Adipocyte (in vitro differentiated cells): ENCODE data around the gene ROBO1.
A peak's percentile ranks its signal among the peaks of the same experiment; 100 is the strongest.
"Not testable (repeated sequence)": the region's sequence is repeated elsewhere in the genome, so short reads cannot be mapped to it uniquely, and the experiment has no call there.

Source experiments
- DNase-seq: peaks from one replicate; pipeline ENCODE4 v3.0.0-alpha.2; 2015; ENCODE audit warnings: low read depth
- H3K27me3 ChIP-seq: replicated peaks from 2 replicates; pipeline ENCODE4 v1.7.0; 2013; ENCODE audit warnings: mild to moderate bottlenecking, low read length, moderate library complexity; ENCODE audit not compliant: control insufficient read depth, insufficient read depth
- H3K36me3 ChIP-seq: 2 replicates; pipeline ENCODE4 v1.7.0; 2013; ENCODE audit warnings: low read length, mild to moderate bottlenecking, moderate library complexity; ENCODE audit not compliant: control insufficient read depth, insufficient read depth, severe bottlenecking
- H3K4me1 ChIP-seq: 2 replicates; pipeline ENCODE4 v1.7.0; 2013; ENCODE audit warnings: mild to moderate bottlenecking, low read length, moderate library complexity; ENCODE audit not compliant: control insufficient read depth, insufficient read depth
- H3K4me3 ChIP-seq: 2 replicates; pipeline ENCODE4 v1.7.0; 2013; ENCODE audit warnings: mild to moderate bottlenecking, low read length, moderate library complexity
- H3K9ac ChIP-seq: 2 replicates; pipeline ENCODE4 v1.7.0; 2013; ENCODE audit warnings: mild to moderate bottlenecking, low read length, moderate library complexity
- H3K9me3 ChIP-seq: 2 replicates; pipeline ENCODE4 v1.7.0; 2013; ENCODE audit warnings: mild to moderate bottlenecking, low read length, moderate library complexity; ENCODE audit not compliant: control insufficient read depth

Gene ROBO1

GRCh38 chr3:79506751-79507150 lies 261.0 kb downstream of the ROBO1 start:
- Histone ChIP-seq H3K36me3 (no peaks in the 10 kb centered on the region), H3K4me3 (no peak overlapping the region), H3K27me3 (no peaks in the 10 kb centered on the region), H3K9me3 (no peaks in the 10 kb centered on the region), H3K4me1 (no peaks in the 10 kb centered on the region), H3K9ac (no peak overlapping the region)
- DNase-seq = no peak

- H3K36me3 ChIP-seq, H3K9ac ChIP-seq, H3K4me1 ChIP-seq, H3K27me3 ChIP-seq, H3K4me3 ChIP-seq, H3K9me3 ChIP-seq, DNase-seq: not testable (repeated sequence)
These were observed 265.5 kb downstream of the ROBO1 start for GRCh38 chr3:79502216-79502681.

- peak; percentile 65 for DNase-seq
- no peak overlapping the region for H3K4me3 ChIP-seq
- H3K4me1 ChIP-seq = no peaks in the 10 kb centered on the region
- no peak overlapping the region for H3K9ac ChIP-seq
- H3K27me3 ChIP-seq = no peaks in the 10 kb centered on the region
- no peaks in the 10 kb centered on the region for H3K9me3 ChIP-seq
- no peaks in the 10 kb centered on the region for H3K36me3 ChIP-seq
These were observed 270.2 kb downstream of the ROBO1 start for GRCh38 chr3:79497447-79498111.

GRCh38 chr3:79491029-79491641 lies 276.7 kb downstream of the ROBO1 start:
- H3K9ac ChIP-seq = peak overlapping the region; percentile 28
- H3K27me3 ChIP-seq = no peaks in the 10 kb centered on the region
- H3K4me1 ChIP-seq = peaks cover 20% of the 10 kb centered on the region
- no peaks in the 10 kb centered on the region for H3K9me3 ChIP-seq
- H3K36me3 ChIP-seq = no peaks in the 10 kb centered on the region
- peak; percentile 43 for DNase-seq
- H3K4me3 ChIP-seq = peak overlapping the region; percentile 71

- Histone ChIP-seq H3K36me3 (no peaks in the 10 kb centered on the region), H3K4me1 (peaks cover 20% of the 10 kb centered on the region), H3K9me3 (no peaks in the 10 kb centered on the region), H3K4me3 (peak overlapping the region; percentile 71), H3K9ac (peak overlapping the region; percentile 28), H3K27me3 (no peaks in the 10 kb centered on the region)
- peak; percentile 60 for DNase-seq
These were observed 277.4 kb downstream of the ROBO1 start for GRCh38 chr3:79490165-79491028.

GRCh38 chr3:79488407-79488806 lies 279.4 kb downstream of the ROBO1 start:
- H3K4me3 ChIP-seq = no peak overlapping the region
- peaks cover 20% of the 10 kb centered on the region for H3K4me1 ChIP-seq
- H3K9me3 ChIP-seq = no peaks in the 10 kb centered on the region
- no peaks in the 10 kb centered on the region for H3K27me3 ChIP-seq
- H3K36me3 ChIP-seq = no peaks in the 10 kb centered on the region
- no peak for DNase-seq
- H3K9ac ChIP-seq = no peak overlapping the region

GRCh38 chr3:79480746-79481145 lies 287.1 kb downstream of the ROBO1 start:
- H3K4me1 ChIP-seq = no peaks in the 10 kb centered on the region

GRCh38 chr3:79478620-79479019 lies 289.2 kb downstream of the ROBO1 start:
- Histone ChIP-seq H3K9ac (no peak overlapping the region), H3K27me3 (no peaks in the 10 kb centered on the region), H3K4me1 (no peaks in the 10 kb centered on the region), H3K36me3 (no peaks in the 10 kb centered on the region), H3K9me3 (no peaks in the 10 kb centered on the region), H3K4me3 (no peak overlapping the region)
- peak; percentile 50 for DNase-seq

More at GRCh38 chr3:79480746-79481145, 287.1 kb downstream of the ROBO1 start:
- DNase-seq = no peak
- Histone ChIP-seq H3K4me3 (no peak overlapping the region), H3K9ac (no peak overlapping the region), H3K27me3 (no peaks in the 10 kb centered on the region), H3K36me3 (no peaks in the 10 kb centered on the region), H3K9me3 (no peaks in the 10 kb centered on the region)

GRCh38 chr3:79477242-79477641 lies 290.6 kb downstream of the ROBO1 start:
- H3K36me3 ChIP-seq = no peaks in the 10 kb centered on the region
- no peaks in the 10 kb centered on the region for H3K4me1 ChIP-seq
- no peaks in the 10 kb centered on the region for H3K27me3 ChIP-seq
- no peaks in the 10 kb centered on the region for H3K9me3 ChIP-seq
- DNase-seq = no peak
- no peak overlapping the region for H3K4me3 ChIP-seq
- no peak overlapping the region for H3K9ac ChIP-seq

GRCh38 chr3:79473993-79474392 lies 293.8 kb downstream of the ROBO1 start:
- DNase-seq = no peak
- no peaks in the 10 kb centered on the region for H3K4me1 ChIP-seq
- no peaks in the 10 kb centered on the region for H3K9me3 ChIP-seq
- H3K4me3 ChIP-seq = no peak overlapping the region
- no peaks in the 10 kb centered on the region for H3K36me3 ChIP-seq
- H3K9ac ChIP-seq = no peak overlapping the region
- H3K27me3 ChIP-seq = no peaks in the 10 kb centered on the region

GRCh38 chr3:79467721-79468120 lies 300.1 kb downstream of the ROBO1 start:
- no peak for DNase-seq
- no peak overlapping the region for H3K4me3 ChIP-seq
- no peak overlapping the region for H3K9ac ChIP-seq

More at GRCh38 chr3:79467721-79468120, 300.1 kb downstream of the ROBO1 start:
- H3K27me3 ChIP-seq = no peaks in the 10 kb centered on the region
- no peaks in the 10 kb centered on the region for H3K4me1 ChIP-seq
- H3K9me3 ChIP-seq = no peaks in the 10 kb centered on the region
- no peaks in the 10 kb centered on the region for H3K36me3 ChIP-seq
